Activated CD4-positive, alpha-beta memory T cell treated with anti-CD3 and anti-CD28 coated beads, Interleukin-2, amount 10 ng/mL, durations not matched to agents 7 days and 5 days (primary cell): ENCODE measurements around the gene DAO. TPM values are rescaled to one million over a fixed set of nuclear protein-coding genes. Genes with fewer than 3 reads are reported as not detected.
A peak's percentile ranks its signal among the peaks of the same experiment; 100 is the strongest.

Experiments used
- CTCF ChIA-PET: fragments of 350-600 bp; sonication (Branson Sonifier 250); formaldehyde crosslinking; loops from one replicate; lab custom pipeline; 2021; ENCODE audit warnings: antibody characterized with exemption, inconsistent platforms; lab: Charles Lee
- POLR2A ChIA-PET: fragments of 350-600 bp; sonication (Branson Sonifier 250); formaldehyde crosslinking; loops from one replicate; lab custom pipeline; 2021; ENCODE audit warnings: antibody characterized with exemption; lab: Charles Lee
- DNase-seq: peaks from one replicate; pipeline ENCODE4 v3.0.0-alpha.2; 2020
- H3K27ac Mint-ChIP-seq: one replicate; pipeline ENCODE4 v1.8.0; 2021; ENCODE audit warnings: mild to moderate bottlenecking, mixed read lengths
- H3K27me3 Mint-ChIP-seq: one replicate; pipeline ENCODE4 v1.8.0; 2021; ENCODE audit warnings: mixed read lengths
- H3K36me3 Mint-ChIP-seq: one replicate; pipeline ENCODE4 v1.8.0; 2021; ENCODE audit warnings: low read depth, mixed read lengths
- H3K4me1 Mint-ChIP-seq: one replicate; pipeline ENCODE4 v1.8.0; 2021; ENCODE audit warnings: mixed read lengths
- H3K4me3 Mint-ChIP-seq: one replicate; pipeline ENCODE4 v1.8.0; 2021; ENCODE audit warnings: mild to moderate bottlenecking, mixed read lengths
- H3K9me3 Mint-ChIP-seq: one replicate; pipeline ENCODE4 v1.8.0; 2021; ENCODE audit warnings: mixed read lengths
- total RNA-seq, 2 experiments: library from RNA; stranded (reverse); gene quantifications; one replicate each; pipeline ENCODE4 v1.2.3, GENCODE V29; 2021

Gene DAO
- total RNA-seq: not detected

GRCh38 chr12:108879615-108880254, at the start of gene DAO:
TSS of gene DAO (plus strand) at chr12:108880092. CDS start at chr12:108885007, 4,915 bp downstream.
- DNase-seq: no peak
- H3K36me3 Mint-ChIP-seq: no peaks in the 10 kb centered on the region
- no peaks in the 10 kb centered on the region for H3K27me3 Mint-ChIP-seq
- POLR2A ChIA-PET: no interaction called here
- H3K9me3 Mint-ChIP-seq: no peaks in the 10 kb centered on the region
- H3K27ac Mint-ChIP-seq: no peak within 1 kb of the TSS
- peaks cover 18% of the 10 kb centered on the region for H3K4me1 Mint-ChIP-seq
- H3K4me3 Mint-ChIP-seq: no peak within 1 kb of the TSS
- CTCF ChIA-PET: interaction anchor here (1.2 kb wide), 1 partner anchor 58 kb away, joined by 3 read pairs; no protein-coding TSS in a partner anchor

- peak; percentile 26 for DNase-seq
- Mint-ChIP-seq H3K36me3 (peaks cover 82% of the 10 kb centered on the region), H3K27me3 (no peaks in the 10 kb centered on the region), H3K4me3 (no peak overlapping the region), H3K9me3 (peaks cover 2% of the 10 kb centered on the region), H3K4me1 (peaks cover 85% of the 10 kb centered on the region), H3K27ac (peak overlapping the region; percentile 88)
- ChIA-PET POLR2A (interaction anchor here (0.6 to 2.4 kb wide), 4 partner anchors 9 to 198 kb away, joined by 3 to 18 read pairs (median 7); partner anchors contain the start of genes SELPLG and SSH1), CTCF (interaction anchor here (1.4 kb wide), 1 partner anchor 196 kb away, joined by 3 read pairs; no protein-coding TSS in a partner anchor)
These were observed 48.4 kb upstream of the DAO start for GRCh38 chr12:108831309-108831991.

GRCh38 chr12:108832208-108832607, 47.7 kb upstream of the DAO start:
- H3K27me3 Mint-ChIP-seq: no peaks in the 10 kb centered on the region
- ChIA-PET POLR2A (interaction anchor here (1.0 to 2.4 kb wide), 3 partner anchors 10 to 199 kb away, joined by 3 to 18 read pairs (median 10); partner anchors contain the start of genes SELPLG and SSH1), CTCF (interaction anchor here (0.6 to 1.4 kb wide), 4 partner anchors 25 to 197 kb away, joined by 3 to 4 read pairs (median 3); partner anchors contain the start of gene SSH1)
- peaks cover 3% of the 10 kb centered on the region for H3K9me3 Mint-ChIP-seq
- DNase-seq: no peak
- peak overlapping the region; percentile 88 for H3K27ac Mint-ChIP-seq
- peaks cover 84% of the 10 kb centered on the region for H3K4me1 Mint-ChIP-seq
- no peak overlapping the region for H3K4me3 Mint-ChIP-seq
- peaks cover 82% of the 10 kb centered on the region for H3K36me3 Mint-ChIP-seq

- Mint-ChIP-seq H3K9me3 (peaks cover 5% of the 10 kb centered on the region), H3K27me3 (no peaks in the 10 kb centered on the region), H3K36me3 (peaks cover 81% of the 10 kb centered on the region), H3K27ac (peak overlapping the region; percentile 88), H3K4me1 (peaks cover 86% of the 10 kb centered on the region), H3K4me3 (no peak overlapping the region)
- no peak for DNase-seq
- ChIA-PET CTCF (interaction anchor here (0.6 to 1.4 kb wide), 7 partner anchors 24 to 269 kb away, joined by 3 to 4 read pairs (median 3); partner anchors contain the start of gene SSH1), POLR2A (interaction anchor here (0.6 to 2.4 kb wide), 3 partner anchors 24 to 199 kb away, joined by 4 to 18 read pairs (median 10); partner anchors contain the start of genes SELPLG and SSH1)
These were observed 47.0 kb upstream of the DAO start for GRCh38 chr12:108832730-108833354.

- H3K36me3 Mint-ChIP-seq: peaks cover 83% of the 10 kb centered on the region
- H3K27ac Mint-ChIP-seq: peak overlapping the region; percentile 61
- CTCF ChIA-PET: interaction anchor here (0.8 to 1.3 kb wide), 3 partner anchors 30 to 269 kb away, joined by 3 to 4 read pairs (median 3); no protein-coding TSS in a partner anchor
- POLR2A ChIA-PET: interaction anchor here (0.9 to 2.4 kb wide), 3 partner anchors 10 to 200 kb away, joined by 3 to 18 read pairs (median 10); partner anchors contain the start of genes SELPLG and SSH1
- H3K4me1 Mint-ChIP-seq: peaks cover 88% of the 10 kb centered on the region
- no peak for DNase-seq
- no peak overlapping the region for H3K4me3 Mint-ChIP-seq
- peaks cover 5% of the 10 kb centered on the region for H3K9me3 Mint-ChIP-seq
- H3K27me3 Mint-ChIP-seq: no peaks in the 10 kb centered on the region
These were observed 46.5 kb upstream of the DAO start for GRCh38 chr12:108833355-108833733.

- Mint-ChIP-seq H3K4me1 (peaks cover 88% of the 10 kb centered on the region), H3K9me3 (peaks cover 5% of the 10 kb centered on the region), H3K36me3 (peaks cover 82% of the 10 kb centered on the region), H3K27ac (no peak overlapping the region), H3K27me3 (no peaks in the 10 kb centered on the region), H3K4me3 (no peak overlapping the region)
- CTCF ChIA-PET: interaction anchor here (1.3 to 1.4 kb wide), 2 partner anchors 8 to 31 kb away, joined by 4 read pairs; no protein-coding TSS in a partner anchor
- no peak for DNase-seq
- POLR2A ChIA-PET: interaction anchor here (0.9 to 2.4 kb wide), 2 partner anchors 11 to 23 kb away, joined by 3 to 18 read pairs; partner anchors contain the start of gene SSH1
These were observed 46.0 kb upstream of the DAO start for GRCh38 chr12:108833757-108834472.

- CTCF ChIA-PET: interaction anchor here (4.5 kb wide), 1 partner anchor 22 kb away, joined by 12 read pairs; the partner anchor contains the start of gene SSH1
- H3K36me3 Mint-ChIP-seq: peaks cover 79% of the 10 kb centered on the region
- H3K27me3 Mint-ChIP-seq: no peaks in the 10 kb centered on the region
- H3K9me3 Mint-ChIP-seq: peaks cover 5% of the 10 kb centered on the region
- H3K4me1 Mint-ChIP-seq: peaks cover 88% of the 10 kb centered on the region
- no peak for DNase-seq
- POLR2A ChIA-PET: interaction anchor here (1.1 kb wide), 1 partner anchor 21 kb away, joined by 3 read pairs; the partner anchor contains the start of gene SSH1
- H3K27ac Mint-ChIP-seq: peak overlapping the region; percentile 71
- H3K4me3 Mint-ChIP-seq: no peak overlapping the region
These were observed 43.8 kb upstream of the DAO start for GRCh38 chr12:108835860-108836634.

GRCh38 chr12:108837239-108837638, 42.7 kb upstream of the DAO start:
- H3K9me3 Mint-ChIP-seq: peaks cover 4% of the 10 kb centered on the region
- no peak for DNase-seq
- CTCF ChIA-PET: interaction anchor here (1.7 to 4.5 kb wide), 2 partner anchors 21 to 173 kb away, joined by 5 to 12 read pairs; partner anchors contain the start of gene SSH1
- peaks cover 79% of the 10 kb centered on the region for H3K4me1 Mint-ChIP-seq
- POLR2A ChIA-PET: interaction anchor here (1.3 to 6.1 kb wide), 5 partner anchors 12 to 268 kb away, joined by 3 to 62 read pairs (median 21); partner anchors contain the start of gene SSH1
- H3K36me3 Mint-ChIP-seq: peaks cover 73% of the 10 kb centered on the region
- H3K27me3 Mint-ChIP-seq: no peaks in the 10 kb centered on the region
- no peak overlapping the region for H3K4me3 Mint-ChIP-seq
- peak overlapping the region; percentile 81 for H3K27ac Mint-ChIP-seq

GRCh38 chr12:108837680-108838079, 42.2 kb upstream of the DAO start:
- Mint-ChIP-seq H3K36me3 (peaks cover 72% of the 10 kb centered on the region), H3K4me1 (peaks cover 77% of the 10 kb centered on the region), H3K27me3 (no peaks in the 10 kb centered on the region), H3K9me3 (peaks cover 3% of the 10 kb centered on the region), H3K27ac (peak overlapping the region; percentile 81), H3K4me3 (no peak overlapping the region)
- DNase-seq: no peak
- POLR2A ChIA-PET: interaction anchor here (0.6 to 6.1 kb wide), 13 partner anchors 8 to 277 kb away, joined by 3 to 62 read pairs (median 6); partner anchors contain the start of genes ISCU, SART3, SELPLG and SSH1
- CTCF ChIA-PET: interaction anchor here (1.5 to 4.5 kb wide), 3 partner anchors 20 to 173 kb away, joined by 5 to 12 read pairs (median 5); partner anchors contain the start of gene SSH1

- DNase-seq: peak; percentile 90
- H3K4me1 Mint-ChIP-seq: peaks cover 70% of the 10 kb centered on the region
- H3K4me3 Mint-ChIP-seq: peak overlapping the region; percentile 35
- H3K27ac Mint-ChIP-seq: peak overlapping the region; percentile 81
- ChIA-PET POLR2A (interaction anchor here (0.6 to 6.1 kb wide), 16 partner anchors 9 to 1683 kb away, joined by 3 to 62 read pairs (median 6); partner anchors contain the start of genes ISCU, SART3, SELPLG and SSH1), CTCF (interaction anchor here (0.9 to 4.5 kb wide), 4 partner anchors 20 to 221 kb away, joined by 3 to 12 read pairs (median 5); partner anchors contain the start of gene SSH1)
- H3K36me3 Mint-ChIP-seq: peaks cover 70% of the 10 kb centered on the region
- no peaks in the 10 kb centered on the region for H3K27me3 Mint-ChIP-seq
- H3K9me3 Mint-ChIP-seq: peaks cover 3% of the 10 kb centered on the region
These were observed 41.5 kb upstream of the DAO start for GRCh38 chr12:108838194-108839017.
